ENCODE data around the gene OXSR1.
"Not testable (repeated sequence)": the region's sequence is repeated elsewhere in the genome, so short reads cannot be mapped to it uniquely, and the experiment has no call there.

DNA sequence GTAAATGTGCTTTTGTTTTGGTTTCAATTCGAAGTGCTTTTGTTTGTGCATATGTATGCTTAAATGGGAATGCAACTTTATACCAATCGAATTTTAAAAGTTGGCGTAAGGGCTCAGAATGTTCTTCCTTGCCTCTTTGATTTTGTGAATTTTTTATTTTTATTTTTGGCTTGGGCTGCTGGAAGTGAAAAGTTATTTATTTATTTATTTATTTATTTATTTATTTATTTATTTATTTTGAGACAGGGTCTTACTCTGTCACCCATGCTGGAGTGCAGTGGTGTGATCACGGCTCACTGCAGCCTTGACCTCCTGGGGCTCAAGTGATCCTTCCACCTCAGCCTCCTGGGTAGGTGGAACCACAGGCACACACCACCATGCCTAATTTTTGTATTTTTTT is 77.5 kb downstream of the OXSR1 start:
- not testable (repeated sequence) for TF ChIP-seq EP300, POLR2AphosphoS5 (IDR thresholded peaks at IDR 0.05)

Measured in esophagus muscularis mucosa (tissue), 3 donors.